Measurements from ENCODE around the gene LRCH1. TPM values are rescaled to one million over a fixed set of nuclear protein-coding genes. Genes with fewer than 3 reads are reported as not detected.

Gene LRCH1
- total and polyA plus RNA-seq, 2 donors (not counting 1 experiment from before 2014, with no cell fraction given): 12.0 to 12.4 TPM

DNA sequence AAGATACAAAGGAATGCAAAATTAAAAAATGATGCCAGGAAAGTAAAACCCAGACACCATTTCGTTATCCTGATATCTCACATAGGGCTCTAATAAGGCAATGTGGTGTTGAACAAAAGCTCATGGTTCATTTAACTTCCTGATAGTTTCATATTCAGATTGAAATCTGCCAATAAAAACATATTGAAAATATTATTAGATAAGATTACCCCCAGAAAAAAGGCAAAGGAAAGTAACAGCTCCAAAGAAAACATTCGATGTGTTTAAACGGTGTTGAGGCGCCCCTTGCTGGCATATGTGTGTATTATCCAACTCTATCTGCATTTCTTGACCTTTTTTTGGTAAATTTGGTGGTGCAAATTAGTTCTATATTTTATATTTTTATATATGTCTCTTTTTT, 168.1 kb downstream of the LRCH1 start:
- Histone ChIP-seq H3K27ac (ENCODE audit: insufficient read depth, low read length) (no peak overlapping the region), H3K4me1 (ENCODE audit: control insufficient read depth, extremely low read depth, insufficient read depth, low read length) (no peaks in the 10 kb centered on the region), H2AFZ (ENCODE audit: low read length) (no peak overlapping the region), H3K9me3 (ENCODE audit: control insufficient read depth, insufficient read depth, low read depth, low read length) (no peaks in the 10 kb centered on the region), H3K79me2 (ENCODE audit: control insufficient read depth, insufficient read depth, low read length) (no peaks in the 10 kb centered on the region), H3K27me3 (ENCODE audit: control insufficient read depth, insufficient read depth, low read length) (no peaks in the 10 kb centered on the region), H3K36me3 (ENCODE audit: control insufficient read depth, insufficient read depth, low read length) (no peaks in the 10 kb centered on the region), H3K9ac (ENCODE audit: insufficient read depth, low read length) (no peak overlapping the region), H3K4me2 (ENCODE audit: extremely low read depth, insufficient read depth, low read length) (no peak overlapping the region), H3K4me3 (replicated peaks in 1 of 4; ENCODE audit: control extremely low read depth in 1 of 4, insufficient read depth in 1 of 4, low read depth in 3 of 4, low read length in 4 of 4) (no peak overlapping the region), H4K20me1 (ENCODE audit: control insufficient read depth, extremely low read depth, insufficient read depth, low read length) (no peaks in the 10 kb centered on the region)
- TF ChIP-seq EZH2 (IDR thresholded peaks at IDR 0.05; ENCODE audit: low read length, missing control alignments): no peak
- TF ChIP-seq, protein P1, sequence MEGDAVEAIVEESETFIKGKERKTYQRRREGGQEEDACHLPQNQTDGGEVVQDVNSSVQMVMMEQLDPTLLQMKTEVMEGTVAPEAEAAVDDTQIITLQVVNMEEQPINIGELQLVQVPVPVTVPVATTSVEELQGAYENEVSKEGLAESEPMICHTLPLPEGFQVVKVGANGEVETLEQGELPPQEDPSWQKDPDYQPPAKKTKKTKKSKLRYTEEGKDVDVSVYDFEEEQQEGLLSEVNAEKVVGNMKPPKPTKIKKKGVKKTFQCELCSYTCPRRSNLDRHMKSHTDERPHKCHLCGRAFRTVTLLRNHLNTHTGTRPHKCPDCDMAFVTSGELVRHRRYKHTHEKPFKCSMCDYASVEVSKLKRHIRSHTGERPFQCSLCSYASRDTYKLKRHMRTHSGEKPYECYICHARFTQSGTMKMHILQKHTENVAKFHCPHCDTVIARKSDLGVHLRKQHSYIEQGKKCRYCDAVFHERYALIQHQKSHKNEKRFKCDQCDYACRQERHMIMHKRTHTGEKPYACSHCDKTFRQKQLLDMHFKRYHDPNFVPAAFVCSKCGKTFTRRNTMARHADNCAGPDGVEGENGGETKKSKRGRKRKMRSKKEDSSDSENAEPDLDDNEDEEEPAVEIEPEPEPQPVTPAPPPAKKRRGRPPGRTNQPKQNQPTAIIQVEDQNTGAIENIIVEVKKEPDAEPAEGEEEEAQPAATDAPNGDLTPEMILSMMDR (conservative IDR thresholded peaks at IDR 0.05 in 1 of 2, IDR thresholded peaks at IDR 0.05 in 1 of 2; ENCODE audit: low read depth in 1 of 2, low read length in 2 of 2): peak; percentile 55 to 57
- DNase-seq (ENCODE audit: low read depth in 2 of 2): peak; percentile 29 to 63

DNA sequence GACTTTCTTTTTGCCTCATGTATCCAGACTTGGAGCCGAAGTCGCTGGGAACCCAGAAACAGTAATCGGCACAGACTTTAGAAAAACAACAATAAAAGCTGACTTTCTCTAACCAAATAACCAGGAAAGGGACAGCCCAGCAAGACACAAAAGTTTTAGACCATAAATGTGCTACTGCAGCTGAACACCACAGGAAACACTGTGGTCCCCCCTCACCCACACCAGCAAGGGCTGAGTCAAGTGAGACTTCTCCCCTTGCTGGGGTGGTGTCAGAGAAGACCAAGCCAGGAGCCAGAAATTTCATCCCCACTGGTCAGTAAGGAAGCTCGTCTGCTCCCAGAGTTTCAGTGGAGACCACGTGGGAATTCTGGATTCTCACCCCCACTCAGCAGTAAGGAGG, 173.4 kb downstream of the LRCH1 start:
- Histone ChIP-seq H3K4me1 (ENCODE audit: control insufficient read depth, extremely low read depth, insufficient read depth, low read length) (no peaks in the 10 kb centered on the region), H3K9me3 (ENCODE audit: control insufficient read depth, insufficient read depth, low read depth, low read length) (no peaks in the 10 kb centered on the region), H3K79me2 (ENCODE audit: control insufficient read depth, insufficient read depth, low read length) (no peaks in the 10 kb centered on the region), H4K20me1 (ENCODE audit: control insufficient read depth, extremely low read depth, insufficient read depth, low read length) (no peaks in the 10 kb centered on the region), H3K27me3 (ENCODE audit: control insufficient read depth, insufficient read depth, low read length) (no peaks in the 10 kb centered on the region), H3K27ac (ENCODE audit: insufficient read depth, low read length) (no peak overlapping the region), H3K4me3 (replicated peaks in 1 of 4; ENCODE audit: control extremely low read depth in 1 of 4, insufficient read depth in 1 of 4, low read depth in 3 of 4, low read length in 4 of 4) (no peak overlapping the region), H3K36me3 (ENCODE audit: control insufficient read depth, insufficient read depth, low read length) (peaks cover 3% of the 10 kb centered on the region), H3K4me2 (ENCODE audit: extremely low read depth, insufficient read depth, low read length) (no peak overlapping the region), H3K9ac (ENCODE audit: insufficient read depth, low read length) (no peak overlapping the region), H2AFZ (ENCODE audit: low read length) (no peak overlapping the region)
- no peak for TF ChIP-seq EZH2 (IDR thresholded peaks at IDR 0.05; ENCODE audit: low read length, missing control alignments)
- TF ChIP-seq, protein P1 (conservative IDR thresholded peaks at IDR 0.05 in 1 of 2, IDR thresholded peaks at IDR 0.05 in 1 of 2; ENCODE audit: low read depth in 1 of 2, low read length in 2 of 2): no peak
- no peak for DNase-seq (ENCODE audit: low read depth in 2 of 2)

DNA sequence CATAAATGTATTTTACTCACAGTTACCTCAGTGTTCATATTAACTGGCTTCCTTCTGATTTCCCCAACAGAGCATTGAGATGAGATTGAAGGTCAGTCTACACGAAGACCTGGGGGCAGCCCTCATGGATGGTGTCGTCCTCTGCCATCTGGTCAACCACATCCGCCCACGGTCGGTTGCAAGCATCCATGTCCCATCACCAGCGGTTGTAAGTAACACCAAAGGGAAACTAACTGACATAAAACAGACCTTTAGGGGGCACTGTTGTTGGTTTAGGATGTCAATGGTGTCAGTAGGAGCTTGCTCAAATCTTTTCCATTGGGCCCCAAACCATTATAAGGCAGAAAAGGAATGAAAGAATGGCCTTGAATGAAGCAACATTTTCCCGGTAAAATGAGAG, 175.8 kb downstream of the LRCH1 start:
- H2AFZ ChIP-seq (ENCODE audit: low read length): no peak overlapping the region

More for the DNA sequence above, 175.8 kb downstream of the LRCH1 start:
- TF ChIP-seq, protein P1 (conservative IDR thresholded peaks at IDR 0.05 in 1 of 2, IDR thresholded peaks at IDR 0.05 in 1 of 2; ENCODE audit: low read depth in 1 of 2, low read length in 2 of 2): peak in 1 of 2 donors; percentile 12
- TF ChIP-seq EZH2 (IDR thresholded peaks at IDR 0.05; ENCODE audit: low read length, missing control alignments): no peak
- H3K27ac ChIP-seq (ENCODE audit: insufficient read depth, low read length): no peak overlapping the region
- peaks cover 3% of the 10 kb centered on the region for H3K36me3 ChIP-seq (ENCODE audit: control insufficient read depth, insufficient read depth, low read length)
- H3K79me2 ChIP-seq (ENCODE audit: control insufficient read depth, insufficient read depth, low read length): no peaks in the 10 kb centered on the region
- no peaks in the 10 kb centered on the region for H4K20me1 ChIP-seq (ENCODE audit: control insufficient read depth, extremely low read depth, insufficient read depth, low read length)
- no peak overlapping the region for H3K4me3 ChIP-seq (replicated peaks in 1 of 4; ENCODE audit: control extremely low read depth in 1 of 4, insufficient read depth in 1 of 4, low read depth in 3 of 4, low read length in 4 of 4)
- no peaks in the 10 kb centered on the region for H3K27me3 ChIP-seq (ENCODE audit: control insufficient read depth, insufficient read depth, low read length)
- no peak overlapping the region for H3K9ac ChIP-seq (ENCODE audit: insufficient read depth, low read length)
- no peaks in the 10 kb centered on the region for H3K9me3 ChIP-seq (ENCODE audit: control insufficient read depth, insufficient read depth, low read depth, low read length)
- H3K4me1 ChIP-seq (ENCODE audit: control insufficient read depth, extremely low read depth, insufficient read depth, low read length): no peaks in the 10 kb centered on the region
- DNase-seq (ENCODE audit: low read depth in 2 of 2): peak in 1 of 2 donors; percentile 5
- no peak overlapping the region for H3K4me2 ChIP-seq (ENCODE audit: extremely low read depth, insufficient read depth, low read length)

All from fibroblast of lung (primary cell).